Osteocyte (in vitro differentiated cells): ENCODE results near the gene GPR142. TPM values are rescaled to one million over a fixed set of nuclear protein-coding genes. Genes with fewer than 3 reads are reported as not detected.

Experiments used
- DNase-seq: peaks from one replicate; pipeline ENCODE4 v3.0.0; 2021; ENCODE audit warnings: mixed read lengths; ENCODE audit not compliant: unreplicated experiment; ENCODE audit errors: extremely low spot score
- H3K27ac Mint-ChIP-seq: one replicate; pipeline ENCODE4 v1.8.0; 2021; ENCODE audit warnings: mild to moderate bottlenecking, mixed read lengths; ENCODE audit not compliant: unreplicated experiment
- H3K27me3 Mint-ChIP-seq: one replicate; pipeline ENCODE4 v1.8.0; 2021; ENCODE audit warnings: mixed read lengths; ENCODE audit not compliant: unreplicated experiment
- H3K36me3 Mint-ChIP-seq: one replicate; pipeline ENCODE4 v1.8.0; 2021; ENCODE audit warnings: mixed read lengths; ENCODE audit not compliant: unreplicated experiment
- H3K4me1 Mint-ChIP-seq: one replicate; pipeline ENCODE4 v1.8.0; 2021; ENCODE audit warnings: mixed read lengths; ENCODE audit not compliant: unreplicated experiment
- H3K4me3 Mint-ChIP-seq: one replicate; pipeline ENCODE4 v1.8.0; 2021; ENCODE audit warnings: mild to moderate bottlenecking, moderate library complexity, mixed read lengths; ENCODE audit not compliant: unreplicated experiment
- H3K9me3 Mint-ChIP-seq: one replicate; pipeline ENCODE4 v1.8.0; 2021; ENCODE audit warnings: mixed read lengths; ENCODE audit not compliant: unreplicated experiment
- total RNA-seq: library from RNA; stranded (reverse); gene quantifications from 2 replicates; pipeline ENCODE4 v1.2.1, GENCODE V29; 2021
- TF ChIP-seq, protein P1 (sequence below): fragments of 200-600 bp; sonication (generic); IDR thresholded peaks from 2 replicates; pipeline ENCODE4 v1.5.0; 2021; ENCODE audit warnings: antibody characterized with exemption, mild to moderate bottlenecking, moderate library complexity

GPR142 gene
- total RNA-seq, 1 donor from 2014 or later = not detected

DNA sequence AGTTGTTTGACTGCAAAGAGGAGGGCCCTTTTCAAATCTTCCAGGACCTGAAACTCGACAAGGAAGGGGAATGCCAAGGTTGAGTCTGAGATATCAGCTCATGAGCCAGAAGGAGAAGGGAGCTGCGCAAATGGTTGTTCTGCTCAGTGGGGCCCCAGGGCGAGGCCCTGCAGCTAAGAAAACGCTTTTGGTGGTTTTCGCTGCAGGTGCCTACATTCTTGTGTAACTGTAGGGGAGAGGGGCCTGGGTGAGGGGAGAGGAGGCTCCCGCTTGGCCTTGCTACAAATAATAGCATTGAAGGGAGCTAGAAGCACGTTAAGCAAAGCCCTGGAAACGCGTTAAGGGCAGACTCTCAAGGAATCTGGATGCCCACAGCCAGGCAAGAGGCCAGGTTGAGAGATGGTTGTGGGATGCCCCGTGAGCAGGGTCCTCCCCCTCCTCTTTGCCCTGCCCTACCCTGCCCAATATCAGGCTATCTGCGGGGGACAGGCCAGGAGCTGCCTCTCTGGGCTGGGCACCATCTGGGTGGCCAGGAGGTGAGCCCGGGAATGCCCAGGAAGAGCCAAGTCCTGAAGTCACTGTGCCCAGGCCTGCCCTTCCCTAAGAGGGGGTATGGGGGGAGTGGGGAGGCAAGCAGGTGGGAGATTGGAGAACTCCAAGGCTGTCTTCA, 21.9 kb downstream of the GPR142 start:
- Mint-ChIP-seq H3K4me1 (peaks cover 10% of the 10 kb centered on the region), H3K9me3 (no peaks in the 10 kb centered on the region), H3K27me3 (peaks cover 13% of the 10 kb centered on the region), H3K27ac (no peak overlapping the region), H3K4me3 (no peak overlapping the region), H3K36me3 (no peaks in the 10 kb centered on the region)
- no peak for DNase-seq
- TF ChIP-seq, protein P1, sequence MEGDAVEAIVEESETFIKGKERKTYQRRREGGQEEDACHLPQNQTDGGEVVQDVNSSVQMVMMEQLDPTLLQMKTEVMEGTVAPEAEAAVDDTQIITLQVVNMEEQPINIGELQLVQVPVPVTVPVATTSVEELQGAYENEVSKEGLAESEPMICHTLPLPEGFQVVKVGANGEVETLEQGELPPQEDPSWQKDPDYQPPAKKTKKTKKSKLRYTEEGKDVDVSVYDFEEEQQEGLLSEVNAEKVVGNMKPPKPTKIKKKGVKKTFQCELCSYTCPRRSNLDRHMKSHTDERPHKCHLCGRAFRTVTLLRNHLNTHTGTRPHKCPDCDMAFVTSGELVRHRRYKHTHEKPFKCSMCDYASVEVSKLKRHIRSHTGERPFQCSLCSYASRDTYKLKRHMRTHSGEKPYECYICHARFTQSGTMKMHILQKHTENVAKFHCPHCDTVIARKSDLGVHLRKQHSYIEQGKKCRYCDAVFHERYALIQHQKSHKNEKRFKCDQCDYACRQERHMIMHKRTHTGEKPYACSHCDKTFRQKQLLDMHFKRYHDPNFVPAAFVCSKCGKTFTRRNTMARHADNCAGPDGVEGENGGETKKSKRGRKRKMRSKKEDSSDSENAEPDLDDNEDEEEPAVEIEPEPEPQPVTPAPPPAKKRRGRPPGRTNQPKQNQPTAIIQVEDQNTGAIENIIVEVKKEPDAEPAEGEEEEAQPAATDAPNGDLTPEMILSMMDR = no peak

DNA sequence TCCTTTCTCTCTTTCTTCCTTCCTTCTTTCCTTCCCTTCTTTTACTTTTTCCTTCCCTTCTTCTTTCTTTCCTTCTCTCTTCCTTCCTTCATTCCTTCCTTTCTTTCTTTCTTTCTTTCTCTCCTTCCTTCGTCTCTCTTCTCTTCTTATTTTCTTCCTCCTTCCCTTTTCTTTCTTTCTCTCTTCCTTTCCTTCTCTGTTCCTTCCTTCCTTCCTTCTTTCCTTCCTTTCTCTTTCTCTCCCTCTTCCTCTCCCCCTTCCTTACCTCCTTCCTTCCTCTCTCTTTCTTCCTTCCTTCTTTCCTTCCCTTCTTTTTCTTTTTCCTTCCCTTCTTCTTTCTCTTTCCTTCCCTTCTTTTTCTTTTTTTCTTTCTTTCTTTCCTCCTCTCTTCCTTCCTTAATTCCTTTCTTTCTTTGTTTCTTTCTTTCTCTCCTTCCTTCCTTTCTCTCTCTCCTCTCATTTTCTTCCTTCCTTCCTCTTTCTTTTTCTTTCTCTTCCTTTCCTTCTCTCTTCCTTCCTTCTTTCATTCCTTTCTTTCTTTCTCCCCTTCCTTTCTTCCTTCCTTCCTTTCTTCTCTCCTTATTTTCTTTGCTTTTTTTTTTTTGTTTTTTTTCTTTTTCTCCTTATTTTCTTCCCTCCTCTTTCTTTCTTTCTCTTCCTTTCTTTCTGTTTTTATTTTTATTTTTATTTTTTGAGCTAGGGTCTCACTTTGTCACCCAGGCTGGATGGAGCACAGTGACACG, 22.8 kb downstream of the GPR142 start:
- no peaks in the 10 kb centered on the region for H3K36me3 Mint-ChIP-seq
- no peak overlapping the region for H3K27ac Mint-ChIP-seq
- H3K4me3 Mint-ChIP-seq = no peak overlapping the region
- no peak for DNase-seq
- TF ChIP-seq, protein P1 = no peak
- peaks cover 10% of the 10 kb centered on the region for H3K27me3 Mint-ChIP-seq
- no peaks in the 10 kb centered on the region for H3K9me3 Mint-ChIP-seq
- H3K4me1 Mint-ChIP-seq = peaks cover 16% of the 10 kb centered on the region

DNA sequence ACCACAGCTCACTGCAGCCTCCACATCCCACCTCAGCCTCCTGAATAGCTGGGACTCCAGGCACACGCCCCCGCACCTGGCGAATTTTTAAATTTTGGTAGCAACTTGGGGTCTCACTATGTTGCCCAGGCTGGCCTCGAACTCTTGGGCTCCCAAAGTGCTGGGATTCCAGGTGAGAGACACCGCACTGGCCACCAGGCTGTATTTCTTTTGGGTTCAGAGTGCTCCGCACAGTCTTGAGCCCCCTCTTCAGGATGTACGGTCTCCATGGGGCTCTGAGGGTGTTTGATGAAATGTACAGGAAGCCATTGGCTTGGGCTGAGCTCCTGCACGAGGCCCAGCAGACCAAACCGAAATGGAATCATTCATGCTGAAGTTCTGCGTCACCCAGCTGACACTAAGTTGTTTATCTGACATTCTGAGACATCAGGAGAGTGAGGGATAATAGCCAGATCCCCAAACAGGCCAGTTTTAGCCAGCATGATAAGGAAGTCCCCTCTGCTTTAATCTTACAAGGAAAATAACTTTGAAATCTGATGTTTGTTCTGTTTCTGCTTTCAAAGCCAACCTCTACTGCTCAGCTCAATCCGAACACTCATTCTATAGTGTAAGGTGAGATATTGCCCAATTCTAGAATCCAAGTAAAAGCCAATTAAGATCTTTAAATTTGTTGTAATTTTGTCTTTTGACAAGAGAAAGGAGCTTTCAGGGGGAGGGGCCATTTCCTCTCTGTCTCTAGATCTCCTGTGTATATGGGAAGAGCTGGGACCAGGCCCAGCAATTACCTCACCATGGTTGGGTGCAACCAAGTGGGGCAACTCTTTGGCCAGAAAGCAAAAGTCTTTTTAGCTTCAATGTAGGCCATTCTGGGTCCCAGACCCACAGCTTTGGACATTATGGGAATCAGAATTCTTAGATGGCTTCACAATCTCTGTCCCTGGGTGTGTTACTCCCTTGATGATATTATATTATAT, 23.7 kb downstream of the GPR142 start:
- peaks cover 16% of the 10 kb centered on the region for H3K4me1 Mint-ChIP-seq
- no peak for DNase-seq
- no peak overlapping the region for H3K27ac Mint-ChIP-seq
- no peaks in the 10 kb centered on the region for H3K9me3 Mint-ChIP-seq
- TF ChIP-seq, protein P1 = no peak
- H3K4me3 Mint-ChIP-seq = no peak overlapping the region
- H3K27me3 Mint-ChIP-seq = peaks cover 10% of the 10 kb centered on the region
- H3K36me3 Mint-ChIP-seq = no peaks in the 10 kb centered on the region

DNA sequence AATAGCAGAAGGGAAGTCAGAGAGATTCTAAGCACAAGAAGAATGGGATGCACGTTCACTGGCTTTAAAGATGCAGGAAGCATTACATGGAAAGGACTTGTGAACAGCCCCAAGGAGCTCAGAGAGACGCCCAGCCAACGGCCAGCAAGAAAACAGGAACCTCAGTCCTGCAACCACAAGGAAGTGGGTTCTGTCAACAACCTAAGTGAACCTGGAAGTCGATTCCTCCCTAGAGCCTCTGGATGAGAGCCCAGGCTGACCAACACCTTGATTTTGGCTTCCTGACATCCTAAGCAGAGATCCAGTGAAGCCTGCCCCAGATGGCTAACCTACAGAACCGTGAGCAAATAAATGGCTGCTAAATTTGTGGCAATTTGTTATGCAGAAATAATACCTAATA, 24.5 kb downstream of the GPR142 start:
- no peak overlapping the region for H3K27ac Mint-ChIP-seq
- H3K4me1 Mint-ChIP-seq = peaks cover 14% of the 10 kb centered on the region
- DNase-seq = no peak
- TF ChIP-seq, protein P1 = no peak
- H3K4me3 Mint-ChIP-seq = no peak overlapping the region
- H3K9me3 Mint-ChIP-seq = no peaks in the 10 kb centered on the region
- H3K27me3 Mint-ChIP-seq = peaks cover 10% of the 10 kb centered on the region
- no peaks in the 10 kb centered on the region for H3K36me3 Mint-ChIP-seq
